Measurements from ENCODE around the gene RPTOR.
"Not testable (repeated sequence)": the region's sequence is repeated elsewhere in the genome, so short reads cannot be mapped to it uniquely, and the experiment has no call there.

RPTOR gene

GRCh38 chr17:80815718-80816117 lies 271.1 kb downstream of the RPTOR start:
- DNase-seq (ENCODE audit: low read depth in 3 of 3): not testable (repeated sequence)

- DNase-seq (ENCODE audit: low read depth in 3 of 3): no peak
Observed at GRCh38 chr17:80816241-80817103, 271.8 kb downstream of the RPTOR start.

- no peak for DNase-seq (ENCODE audit: low read depth in 3 of 3)
Observed at GRCh38 chr17:80817321-80817845, 272.7 kb downstream of the RPTOR start.

GRCh38 chr17:80817861-80818260 lies 273.2 kb downstream of the RPTOR start:
- DNase-seq (ENCODE audit: low read depth in 3 of 3): no peak

GRCh38 chr17:80818871-80819270 lies 274.2 kb downstream of the RPTOR start:
- no peak for DNase-seq (ENCODE audit: low read depth in 3 of 3)

GRCh38 chr17:80819422-80820164 lies 275.0 kb downstream of the RPTOR start:
- DNase-seq (ENCODE audit: low read depth in 3 of 3): no peak

- no peak for DNase-seq (ENCODE audit: low read depth in 3 of 3)
Observed at GRCh38 chr17:80820331-80820730, 275.7 kb downstream of the RPTOR start.

GRCh38 chr17:80821546-80821945 lies 276.9 kb downstream of the RPTOR start:
- no peak for DNase-seq (ENCODE audit: low read depth in 3 of 3)

- no peak for DNase-seq (ENCODE audit: low read depth in 3 of 3)
Observed at GRCh38 chr17:80822021-80822699, 277.5 kb downstream of the RPTOR start.

- DNase-seq (ENCODE audit: low read depth in 3 of 3): no peak
Observed at GRCh38 chr17:80822700-80823410, 278.2 kb downstream of the RPTOR start.

GRCh38 chr17:80824549-80825470 lies 280.2 kb downstream of the RPTOR start:
- DNase-seq (ENCODE audit: low read depth in 3 of 3): no peak

GRCh38 chr17:80825471-80826345 lies 281.1 kb downstream of the RPTOR start:
- DNase-seq (ENCODE audit: low read depth in 3 of 3): no peak

- no peak for DNase-seq (ENCODE audit: low read depth in 3 of 3)
Observed at GRCh38 chr17:80826346-80826954, 281.8 kb downstream of the RPTOR start.

GRCh38 chr17:80826955-80827645 lies 282.5 kb downstream of the RPTOR start:
- no peak for DNase-seq (ENCODE audit: low read depth in 3 of 3)

- no peak for DNase-seq (ENCODE audit: low read depth in 3 of 3)
Observed at GRCh38 chr17:80827646-80828643, 283.3 kb downstream of the RPTOR start.

- no peak for DNase-seq (ENCODE audit: low read depth in 3 of 3)
Observed at GRCh38 chr17:80829166-80829813, 284.7 kb downstream of the RPTOR start.
